HEK293T (cell line): ENCODE measurements around the gene MTMR1.

ENCODE experiments used
- ELF4 ChIP-seq: fragments of 450-650 bp; IDR thresholded peaks from 2 replicates; pipeline ENCODE4 v1.6.1; 2017; ENCODE audit warnings: antibody characterized with exemption
- FOXA1 ChIP-seq: fragments of 450-650 bp; IDR thresholded peaks from 2 replicates; pipeline ENCODE4 v1.6.1; 2016; ENCODE audit warnings: mild to moderate bottlenecking
- TARDBP ChIP-seq: fragments of 450-650 bp; IDR thresholded peaks from 2 replicates; pipeline ENCODE4 v1.6.1; 2016
- ZNF384 ChIP-seq: fragments of 450-650 bp; IDR thresholded peaks from 2 replicates; pipeline ENCODE4 v1.6.1; 2016

DNA sequence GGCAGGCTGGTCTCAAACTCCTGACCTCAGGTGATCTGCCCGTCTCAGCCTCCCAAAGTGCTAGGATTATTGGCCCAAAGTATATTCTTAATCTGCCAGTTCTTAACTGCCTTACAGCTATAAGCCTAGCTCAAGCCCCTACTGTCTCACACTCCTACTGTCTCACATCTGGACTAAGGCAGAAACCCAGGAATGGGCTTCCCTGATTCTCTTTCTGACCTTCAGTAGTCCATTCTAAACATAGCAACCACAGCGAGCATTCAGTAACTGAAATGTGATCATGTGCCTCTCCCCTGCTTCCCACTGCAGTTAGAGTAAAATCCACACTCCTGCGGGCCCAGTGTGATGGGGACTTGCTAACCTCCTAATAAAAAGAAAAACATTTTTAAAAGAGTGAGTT, 58.9 kb downstream of the MTMR1 start:
- TF ChIP-seq ZNF384 (no peak), FOXA1 (no peak), ELF4 (no peak), TARDBP (no peak)
